Measurements from ENCODE around the gene MRM1. TPM values are rescaled to one million over a fixed set of nuclear protein-coding genes. Genes with fewer than 3 reads are reported as not detected.

MRM1 gene
- total and polyA plus RNA-seq, 9 of the 15 experiments (the other 6 are each of a cell fraction or from before 2014, with no cell fraction given), result 0.61 to 28.4 (median 21.5) TPM

DNA sequence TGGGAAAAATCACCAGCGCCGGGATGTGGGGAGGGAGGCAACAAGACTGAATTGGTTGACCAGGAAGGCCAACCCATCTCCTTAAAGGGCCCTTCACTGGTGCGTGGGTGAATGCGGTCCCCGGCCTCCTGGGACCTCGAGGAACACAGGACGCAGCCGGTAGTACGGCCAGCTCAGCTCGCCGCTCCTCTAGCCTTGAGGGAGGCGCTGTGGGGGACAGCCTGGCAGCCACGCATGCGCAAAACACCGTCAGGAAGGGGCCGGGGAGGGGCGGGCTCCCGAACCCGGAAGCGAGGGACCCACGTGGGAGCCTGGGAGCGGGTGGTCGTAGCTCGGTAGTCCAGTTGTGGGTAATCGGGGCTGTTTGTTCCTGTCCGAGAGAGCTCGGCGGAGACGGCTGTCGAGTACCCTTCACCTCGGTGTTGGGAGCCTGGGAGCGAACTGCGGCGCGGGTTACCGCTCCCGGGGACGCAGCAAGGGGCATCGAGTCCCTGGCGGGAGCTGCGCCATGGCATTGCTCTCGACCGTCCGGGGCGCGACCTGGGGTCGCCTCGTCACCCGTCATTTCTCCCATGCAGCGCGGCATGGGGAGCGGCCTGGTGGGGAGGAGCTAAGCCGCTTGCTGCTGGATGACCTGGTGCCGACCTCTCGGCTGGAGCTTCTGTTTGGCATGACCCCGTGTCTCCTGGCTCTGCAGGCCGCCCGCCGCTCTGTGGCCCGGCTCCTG, at the start of gene MRM1 (continued):
- TF ChIP-seq ETV5 (CRISPR knock-in tag; IDR thresholded peaks at IDR 0.05; ENCODE audit: low read depth), result no peak
- TF ChIP-seq, protein P1, sequence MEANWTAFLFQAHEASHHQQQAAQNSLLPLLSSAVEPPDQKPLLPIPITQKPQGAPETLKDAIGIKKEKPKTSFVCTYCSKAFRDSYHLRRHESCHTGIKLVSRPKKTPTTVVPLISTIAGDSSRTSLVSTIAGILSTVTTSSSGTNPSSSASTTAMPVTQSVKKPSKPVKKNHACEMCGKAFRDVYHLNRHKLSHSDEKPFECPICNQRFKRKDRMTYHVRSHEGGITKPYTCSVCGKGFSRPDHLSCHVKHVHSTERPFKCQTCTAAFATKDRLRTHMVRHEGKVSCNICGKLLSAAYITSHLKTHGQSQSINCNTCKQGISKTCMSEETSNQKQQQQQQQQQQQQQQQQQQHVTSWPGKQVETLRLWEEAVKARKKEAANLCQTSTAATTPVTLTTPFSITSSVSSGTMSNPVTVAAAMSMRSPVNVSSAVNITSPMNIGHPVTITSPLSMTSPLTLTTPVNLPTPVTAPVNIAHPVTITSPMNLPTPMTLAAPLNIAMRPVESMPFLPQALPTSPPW (CRISPR knock-in tag; IDR thresholded peaks at IDR 0.05), result peak; percentile 88
- TF ChIP-seq HEY1 (CRISPR knock-in tag; IDR thresholded peaks at IDR 0.05; ENCODE audit: borderline replicate concordance), result no peak
- TF ChIP-seq HDAC1 (IDR thresholded peaks at IDR 0.05), result peak in 1 of 2 experiments; percentile 99; a peak in 2 of 4 replicates
- TF ChIP-seq RERE (CRISPR knock-in tag; IDR thresholded peaks at IDR 0.05; ENCODE audit: borderline replicate concordance), result no peak
- no peak for TF ChIP-seq KLF16 (IDR thresholded peaks at IDR 0.05)
- TF ChIP-seq CTBP1 (IDR thresholded peaks at IDR 0.05; ENCODE audit: borderline replicate concordance), result peak; percentile 42; the same call in 1 of the 2 replicates
- peak; percentile 79 for TF ChIP-seq ZFP91 (CRISPR knock-in tag; IDR thresholded peaks at IDR 0.05)
- TF ChIP-seq RBFOX2 (IDR thresholded peaks at IDR 0.05; ENCODE audit: low read depth, low read length), result peak; percentile 90
- no peak for TF ChIP-seq ZNF449 (CRISPR knock-in tag; IDR thresholded peaks at IDR 0.05)
- TF ChIP-seq THRAP3 (IDR thresholded peaks at IDR 0.05; ENCODE audit: borderline replicate concordance), result no peak
- no peak for TF ChIP-seq ZNF384 (IDR thresholded peaks at IDR 0.05; ENCODE audit: low read depth, low read length)
- no peak for TF ChIP-seq ARID2 (IDR thresholded peaks at IDR 0.05)
- TF ChIP-seq SRF (CRISPR knock-in tag; IDR thresholded peaks at IDR 0.05), result 0 out of 4 replicates have a peak, but pooled peaks of 1 of the 2 experiments have one; percentile 24
- peak; percentile 86 for TF ChIP-seq EGR1 (conservative IDR thresholded peaks at IDR 0.05)
- no peak for TF ChIP-seq HNRNPUL1 (IDR thresholded peaks at IDR 0.05; ENCODE audit: low read length)
- peak; percentile 95; the same call in 1 of the 2 replicates for TF ChIP-seq POLR2AphosphoS2 (IDR thresholded peaks at IDR 0.05; ENCODE audit: low read length)
- TF ChIP-seq ZNF140 (CRISPR knock-in tag; IDR thresholded peaks at IDR 0.05), result no peak
